Measurements from ENCODE around the gene FBXL17. TPM values are rescaled to one million over a fixed set of nuclear protein-coding genes. Genes with fewer than 3 reads are reported as not detected.

FBXL17 gene
- total and polyA plus RNA-seq, 2 of the 4 experiments (the other 2 are of a cell fraction), result 3.9 to 8.1 TPM

DNA sequence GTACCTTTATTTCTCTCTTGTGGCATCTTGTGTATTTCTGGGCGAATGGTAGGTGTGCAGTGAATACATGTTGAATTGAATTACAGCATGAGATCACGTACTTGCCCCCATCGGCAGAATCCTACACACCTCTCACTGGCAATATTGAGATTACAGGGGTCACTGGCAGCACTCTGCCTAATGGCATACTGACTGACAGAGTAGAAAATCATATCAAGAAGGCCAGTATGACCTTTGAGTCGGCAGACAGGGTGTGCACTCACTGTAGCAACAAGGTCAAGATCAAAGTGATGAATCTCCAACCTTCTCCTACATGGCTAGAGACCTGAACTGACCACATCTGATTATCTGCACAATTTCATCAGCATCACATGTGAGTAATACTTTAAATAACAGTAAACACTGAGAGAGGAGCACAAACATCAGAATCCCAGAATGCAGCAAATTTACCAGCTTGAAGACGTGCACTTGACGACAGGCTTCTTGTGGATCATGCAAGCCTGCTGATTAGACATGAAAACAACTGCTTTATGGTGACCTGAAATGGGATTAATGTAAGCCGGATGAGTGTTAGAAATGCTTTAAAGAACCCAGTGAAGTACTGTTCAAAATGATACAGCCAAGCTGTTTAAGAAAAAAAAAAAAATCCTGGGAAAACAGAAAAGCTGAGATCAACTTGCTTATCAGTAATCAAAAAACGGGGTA, 444.1 kb downstream of the FBXL17 start:
- H3K4me3 ChIP-seq (ENCODE audit: insufficient read depth, low read depth, low read length), result no peak overlapping the region
- TF ChIP-seq CHD1 (IDR thresholded peaks at IDR 0.05; ENCODE audit: low read depth, low read length) (no peak), MAFK (IDR thresholded peaks at IDR 0.05; ENCODE audit: low read depth, low read length) (no peak), RFX5 (IDR thresholded peaks at IDR 0.05; ENCODE audit: low read depth, low read length) (no peak), RCOR1 (IDR thresholded peaks at IDR 0.05; ENCODE audit: insufficient replicate concordance, low read length) (no peak), FOS (IDR thresholded peaks at IDR 0.05; ENCODE audit: low read depth, low read length) (no peak), POLR2A (IDR thresholded peaks at IDR 0.05; ENCODE audit: low read depth, low read length) (no peak), NFE2L2 (IDR thresholded peaks at IDR 0.05; ENCODE audit: low read depth, low read length) (no peak), SMC3 (IDR thresholded peaks at IDR 0.05; ENCODE audit: low read depth, low read length) (no peak), BHLHE40 (IDR thresholded peaks at IDR 0.05; ENCODE audit: low read depth, low read length) (no peak), USF2 (IDR thresholded peaks at IDR 0.05; ENCODE audit: low read depth, low read length) (no peak), CTCF (conservative IDR thresholded peaks at IDR 0.05; ENCODE audit: low read depth, low read length) (no peak), CEBPB (IDR thresholded peaks at IDR 0.05; ENCODE audit: low read depth, low read length) (no peak), RAD21 (IDR thresholded peaks at IDR 0.05; ENCODE audit: low read length) (no peak), MAZ (IDR thresholded peaks at IDR 0.05; ENCODE audit: borderline replicate concordance, low read depth, low read length) (no peak)
- TF ChIP-seq, protein P1, sequence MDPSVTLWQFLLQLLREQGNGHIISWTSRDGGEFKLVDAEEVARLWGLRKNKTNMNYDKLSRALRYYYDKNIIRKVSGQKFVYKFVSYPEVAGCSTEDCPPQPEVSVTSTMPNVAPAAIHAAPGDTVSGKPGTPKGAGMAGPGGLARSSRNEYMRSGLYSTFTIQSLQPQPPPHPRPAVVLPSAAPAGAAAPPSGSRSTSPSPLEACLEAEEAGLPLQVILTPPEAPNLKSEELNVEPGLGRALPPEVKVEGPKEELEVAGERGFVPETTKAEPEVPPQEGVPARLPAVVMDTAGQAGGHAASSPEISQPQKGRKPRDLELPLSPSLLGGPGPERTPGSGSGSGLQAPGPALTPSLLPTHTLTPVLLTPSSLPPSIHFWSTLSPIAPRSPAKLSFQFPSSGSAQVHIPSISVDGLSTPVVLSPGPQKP (IDR thresholded peaks at IDR 0.05; ENCODE audit: borderline replicate concordance, low read depth, low read length), result no peak
- H2AK5ac ChIP-seq (ENCODE audit: low read depth, low read length), result no peak overlapping the region
- in situ Hi-C loops (cut with MboI; ENCODE audit: low sequenced_read_pairs), result no loop called here
- BruUV-seq (replicated peaks), result no TSS peak
- H3K27me3 ChIP-seq (ENCODE audit: control insufficient read depth, insufficient read depth, low read length), result no peaks in the 10 kb centered on the region
- DNase-seq, result no peak
- ChIA-PET CTCF (interaction anchor here (0.6 kb wide), 1 partner anchor 10 kb away, joined by 5 read pairs; no protein-coding TSS in a partner anchor), POLR2A (ENCODE audit: unreplicated experiment) (no interaction called here)
- H4K5ac ChIP-seq (ENCODE audit: low read depth, low read length), result no peak overlapping the region
- no peak overlapping the region for H3K27ac ChIP-seq (ENCODE audit: insufficient read depth, low read length)
- no peak overlapping the region for H2BK5ac ChIP-seq (ENCODE audit: low read depth, low read length, poor library complexity, severe bottlenecking)
- dilution Hi-C loops (cut with HindIII; ENCODE audit: low sequenced_read_pairs, unreplicated experiment), result no loop called here
- H3K4me2 ChIP-seq (ENCODE audit: low read depth, low read length), result no peak overlapping the region
- H4K20me1 ChIP-seq (ENCODE audit: insufficient read depth, low read length), result no peaks in the 10 kb centered on the region
- no peak overlapping the region for H2BK20ac ChIP-seq (ENCODE audit: low read depth, low read length)
- no peak for ATAC-seq (ENCODE audit: low read depth)
- H4K91ac ChIP-seq (ENCODE audit: insufficient read depth, low read depth, low read length), result no peak overlapping the region
- peaks cover 4% of the 10 kb centered on the region for H3K9me1 ChIP-seq (ENCODE audit: insufficient read depth, low read length)
- WGBS, 2 experiments (ENCODE audit: extremely low coverage in 2 of 2, insufficient read length in 1 of 2), result 70% methylated on average over 2 of the region's 8 CpGs; no CpG with 5 or more reads in 1 of the 2 experiments
- H2AFZ ChIP-seq (replicated peaks; ENCODE audit: low read length, poor library complexity), result no peak overlapping the region
- H3K4me1 ChIP-seq (ENCODE audit: control insufficient read depth, insufficient read depth, low read length), result no peaks in the 10 kb centered on the region
- H3K79me1 ChIP-seq (ENCODE audit: low read depth in 1 of 2, low read length in 2 of 2), result no peaks in the 10 kb centered on the region
- no peak overlapping the region for H3K18ac ChIP-seq (ENCODE audit: low read depth, low read length)
- H3K4ac ChIP-seq (ENCODE audit: low read depth, low read length), result no peak overlapping the region
- H2BK15ac ChIP-seq (ENCODE audit: low read depth, low read length), result no peak overlapping the region
- H3K14ac ChIP-seq (replicated peaks; ENCODE audit: low read depth, low read length), result no peak overlapping the region
- H2BK120ac ChIP-seq (ENCODE audit: low read depth, low read length), result no peak overlapping the region
- intact Hi-C loops (cut with micrococcal nuclease), result no loop called here
- no peaks in the 10 kb centered on the region for H3K36me3 ChIP-seq (ENCODE audit: control insufficient read depth, insufficient read depth, low read length)
- no peaks in the 10 kb centered on the region for H3K9me3 ChIP-seq (ENCODE audit: control insufficient read depth, insufficient read depth, low read length)
- no peak overlapping the region for H2AK9ac ChIP-seq (replicated peaks; ENCODE audit: low read depth, low read length, poor library complexity)
- no peak overlapping the region for H4K8ac ChIP-seq (ENCODE audit: low read depth in 2 of 2, low read length in 2 of 2)
- no peak overlapping the region for H3K23ac ChIP-seq (ENCODE audit: low read depth, low read length)
- no peak overlapping the region for H3K56ac ChIP-seq (ENCODE audit: extremely low read depth, insufficient read depth, low read length)
- no peak overlapping the region for H3K9ac ChIP-seq (ENCODE audit: low read depth, low read length)

Data from IMR-90 (cell line).